Calu3 (cell line): Measurements from ENCODE around the gene BPTF. TPM values are rescaled to one million over a fixed set of nuclear protein-coding genes. Genes with fewer than 3 reads are reported as not detected.

Experiments used
- BruUV-seq: library from RNA; stranded (reverse); fragments of 400-500 nt; replicated peaks from 2 replicates; lab custom pipeline; 2021; lab: Mats Ljungman, UMichigan
- CTCF ChIA-PET: fragments of 300-600 bp; sonication (Branson Sonifier 250); formaldehyde crosslinking; loops from one replicate; lab custom pipeline; 2022; ENCODE audit warnings: antibody characterized with exemption; lab: Charles Lee
- DNase-seq: peaks from one replicate; pipeline ENCODE4 v3.0.0; 2022
- H3K27ac Mint-ChIP-seq: one replicate; pipeline ENCODE4 v1.8.0; 2022; ENCODE audit warnings: mixed read lengths; ENCODE audit not compliant: unreplicated experiment
- H3K27me3 Mint-ChIP-seq: one replicate; pipeline ENCODE4 v1.8.0; 2022; ENCODE audit warnings: mixed read lengths; ENCODE audit not compliant: unreplicated experiment
- H3K36me3 Mint-ChIP-seq: one replicate; pipeline ENCODE4 v1.8.0; 2022; ENCODE audit warnings: mild to moderate bottlenecking, moderate library complexity, mixed read lengths; ENCODE audit not compliant: insufficient read depth, unreplicated experiment
- H3K4me1 Mint-ChIP-seq: one replicate; pipeline ENCODE4 v1.8.0; 2022; ENCODE audit warnings: mild to moderate bottlenecking, low read depth, mixed read lengths; ENCODE audit not compliant: unreplicated experiment
- H3K4me3 Mint-ChIP-seq: one replicate; pipeline ENCODE4 v1.8.0; 2022; ENCODE audit warnings: mild to moderate bottlenecking, low read depth, moderate library complexity, mixed read lengths; ENCODE audit not compliant: unreplicated experiment
- H3K9me3 Mint-ChIP-seq: one replicate; pipeline ENCODE4 v1.8.0; 2022; ENCODE audit warnings: low read depth, mixed read lengths; ENCODE audit not compliant: unreplicated experiment
- intact Hi-C: fragments of 100-400 bp; cut with micrococcal nuclease; formaldehyde crosslinking; loops from one replicate; pipeline ENCODE4 v1.10.0; 2022; ENCODE audit not compliant: unreplicated experiment
- total RNA-seq: library from RNA; stranded (reverse); gene quantifications from 2 replicates; pipeline ENCODE4 v1.2.3, GENCODE V29; 2022
- TF ChIP-seq, protein P1 (sequence below): fragments of 200-600 bp; IDR thresholded peaks from one replicate; pipeline ENCODE4 v1.8.0; 2022; ENCODE audit warnings: antibody characterized with exemption; ENCODE audit not compliant: unreplicated experiment

The BPTF gene
- total RNA-seq, 1 experiment from 2014 or later: 66.8 TPM

DNA sequence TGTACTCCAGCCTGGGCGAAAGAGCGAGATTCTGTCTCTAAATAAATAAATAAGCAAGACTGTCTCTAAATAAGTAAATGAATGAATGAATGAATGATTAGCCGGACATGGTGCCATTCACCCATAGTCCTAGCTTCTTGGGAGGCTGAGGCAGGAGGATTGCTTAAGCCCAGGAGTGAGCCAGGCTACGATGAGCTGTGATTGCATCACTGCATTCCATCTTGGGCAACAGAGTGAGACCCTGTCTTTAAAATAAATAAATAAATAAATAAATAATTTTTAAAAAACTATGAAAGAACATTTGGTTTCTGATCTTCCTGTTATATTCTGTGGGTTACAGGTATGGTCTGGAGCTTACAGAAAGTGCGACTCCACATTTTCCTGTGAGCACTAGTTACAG is 105.9 kb downstream of the BPTF start:
- no peak for DNase-seq
- H3K27ac Mint-ChIP-seq: no peak overlapping the region
- H3K4me3 Mint-ChIP-seq: no peak overlapping the region
- H3K4me1 Mint-ChIP-seq: no peaks in the 10 kb centered on the region
- BruUV-seq: no TSS peak
- H3K27me3 Mint-ChIP-seq: no peaks in the 10 kb centered on the region
- intact Hi-C loops: no loop called here
- TF ChIP-seq, protein P1, sequence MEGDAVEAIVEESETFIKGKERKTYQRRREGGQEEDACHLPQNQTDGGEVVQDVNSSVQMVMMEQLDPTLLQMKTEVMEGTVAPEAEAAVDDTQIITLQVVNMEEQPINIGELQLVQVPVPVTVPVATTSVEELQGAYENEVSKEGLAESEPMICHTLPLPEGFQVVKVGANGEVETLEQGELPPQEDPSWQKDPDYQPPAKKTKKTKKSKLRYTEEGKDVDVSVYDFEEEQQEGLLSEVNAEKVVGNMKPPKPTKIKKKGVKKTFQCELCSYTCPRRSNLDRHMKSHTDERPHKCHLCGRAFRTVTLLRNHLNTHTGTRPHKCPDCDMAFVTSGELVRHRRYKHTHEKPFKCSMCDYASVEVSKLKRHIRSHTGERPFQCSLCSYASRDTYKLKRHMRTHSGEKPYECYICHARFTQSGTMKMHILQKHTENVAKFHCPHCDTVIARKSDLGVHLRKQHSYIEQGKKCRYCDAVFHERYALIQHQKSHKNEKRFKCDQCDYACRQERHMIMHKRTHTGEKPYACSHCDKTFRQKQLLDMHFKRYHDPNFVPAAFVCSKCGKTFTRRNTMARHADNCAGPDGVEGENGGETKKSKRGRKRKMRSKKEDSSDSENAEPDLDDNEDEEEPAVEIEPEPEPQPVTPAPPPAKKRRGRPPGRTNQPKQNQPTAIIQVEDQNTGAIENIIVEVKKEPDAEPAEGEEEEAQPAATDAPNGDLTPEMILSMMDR: no peak
- CTCF ChIA-PET: no interaction called here
- peaks cover 38% of the 10 kb centered on the region for H3K36me3 Mint-ChIP-seq
- no peaks in the 10 kb centered on the region for H3K9me3 Mint-ChIP-seq

DNA sequence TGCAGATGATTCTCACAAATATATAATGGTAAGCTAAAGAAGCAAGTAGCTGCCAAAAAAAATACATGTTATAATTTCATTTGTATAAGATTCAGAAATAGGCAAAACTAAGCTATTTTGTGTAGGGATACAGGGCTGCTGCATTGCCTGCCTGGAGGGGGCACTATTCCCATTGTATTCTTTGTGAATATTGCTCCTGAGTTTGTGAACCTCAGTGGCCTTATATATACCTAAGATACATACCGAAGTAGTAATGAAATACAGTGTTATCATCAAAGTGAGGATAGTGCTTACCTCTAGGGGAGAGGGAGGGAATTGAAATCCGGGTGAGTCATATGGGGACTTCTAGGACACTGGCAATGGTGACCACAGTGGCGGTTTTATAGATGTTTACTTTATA is 117.5 kb downstream of the BPTF start:
- intact Hi-C loops: no loop called here
- no TSS peak for BruUV-seq
- Mint-ChIP-seq H3K4me3 (no peak overlapping the region), H3K27me3 (no peaks in the 10 kb centered on the region), H3K4me1 (no peaks in the 10 kb centered on the region), H3K27ac (no peak overlapping the region), H3K36me3 (peaks cover 23% of the 10 kb centered on the region), H3K9me3 (no peaks in the 10 kb centered on the region)
- TF ChIP-seq, protein P1: no peak
- DNase-seq: peak; percentile 15
- CTCF ChIA-PET: interaction anchor here (0.8 to 1.2 kb wide), 2 partner anchors 20 to 38 kb away, joined by 3 read pairs; no protein-coding TSS in a partner anchor

DNA sequence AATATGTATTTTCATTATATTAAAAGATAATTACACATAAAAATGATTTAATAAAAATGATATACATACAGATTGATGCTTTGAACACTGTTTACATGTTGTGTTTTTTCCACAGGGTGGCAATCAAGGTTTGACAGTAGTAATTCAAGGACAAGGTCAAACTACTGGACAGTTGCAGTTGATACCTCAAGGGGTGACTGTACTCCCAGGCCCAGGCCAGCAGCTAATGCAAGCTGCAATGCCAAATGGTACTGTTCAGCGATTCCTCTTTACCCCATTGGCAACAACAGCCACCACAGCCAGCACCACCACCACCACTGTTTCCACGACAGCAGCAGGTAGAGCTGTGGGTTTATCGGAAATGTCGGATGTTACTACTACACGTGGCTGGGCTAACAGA is 118.7 kb downstream of the BPTF start:
- Mint-ChIP-seq H3K27ac (no peak overlapping the region), H3K27me3 (no peaks in the 10 kb centered on the region), H3K4me3 (no peak overlapping the region), H3K36me3 (peaks cover 22% of the 10 kb centered on the region), H3K9me3 (no peaks in the 10 kb centered on the region), H3K4me1 (no peaks in the 10 kb centered on the region)
- no TSS peak for BruUV-seq
- CTCF ChIA-PET: no interaction called here
- no peak for DNase-seq
- TF ChIP-seq, protein P1: no peak
- intact Hi-C loops: no loop called here

DNA sequence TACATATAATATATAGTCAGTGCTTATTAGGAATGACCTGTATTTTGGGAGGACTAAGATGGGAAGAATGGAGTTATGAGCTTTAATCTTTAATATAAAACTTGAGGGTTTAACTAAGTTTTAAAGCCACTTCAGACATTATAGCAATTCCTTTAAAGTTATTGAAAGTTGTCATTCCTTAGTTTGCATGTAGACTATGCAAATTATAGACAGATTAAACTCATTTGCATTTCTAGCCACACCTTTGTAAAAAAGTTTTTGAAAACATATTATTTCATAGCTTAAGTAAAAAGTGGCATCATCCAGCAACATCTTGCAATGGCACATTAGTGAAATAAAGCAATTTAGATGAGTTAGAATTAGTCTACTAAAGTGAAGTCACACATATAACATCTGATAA is 121.2 kb downstream of the BPTF start:
- BruUV-seq: no TSS peak
- no peaks in the 10 kb centered on the region for H3K27me3 Mint-ChIP-seq
- no peak overlapping the region for H3K27ac Mint-ChIP-seq
- intact Hi-C loops: no loop called here
- peaks cover 37% of the 10 kb centered on the region for H3K36me3 Mint-ChIP-seq
- H3K4me1 Mint-ChIP-seq: no peaks in the 10 kb centered on the region
- no peak overlapping the region for H3K4me3 Mint-ChIP-seq
- no peaks in the 10 kb centered on the region for H3K9me3 Mint-ChIP-seq
- CTCF ChIA-PET: no interaction called here
- TF ChIP-seq, protein P1: no peak
- DNase-seq: no peak
